ENCODE results near the gene R3HDM4.

DNA sequence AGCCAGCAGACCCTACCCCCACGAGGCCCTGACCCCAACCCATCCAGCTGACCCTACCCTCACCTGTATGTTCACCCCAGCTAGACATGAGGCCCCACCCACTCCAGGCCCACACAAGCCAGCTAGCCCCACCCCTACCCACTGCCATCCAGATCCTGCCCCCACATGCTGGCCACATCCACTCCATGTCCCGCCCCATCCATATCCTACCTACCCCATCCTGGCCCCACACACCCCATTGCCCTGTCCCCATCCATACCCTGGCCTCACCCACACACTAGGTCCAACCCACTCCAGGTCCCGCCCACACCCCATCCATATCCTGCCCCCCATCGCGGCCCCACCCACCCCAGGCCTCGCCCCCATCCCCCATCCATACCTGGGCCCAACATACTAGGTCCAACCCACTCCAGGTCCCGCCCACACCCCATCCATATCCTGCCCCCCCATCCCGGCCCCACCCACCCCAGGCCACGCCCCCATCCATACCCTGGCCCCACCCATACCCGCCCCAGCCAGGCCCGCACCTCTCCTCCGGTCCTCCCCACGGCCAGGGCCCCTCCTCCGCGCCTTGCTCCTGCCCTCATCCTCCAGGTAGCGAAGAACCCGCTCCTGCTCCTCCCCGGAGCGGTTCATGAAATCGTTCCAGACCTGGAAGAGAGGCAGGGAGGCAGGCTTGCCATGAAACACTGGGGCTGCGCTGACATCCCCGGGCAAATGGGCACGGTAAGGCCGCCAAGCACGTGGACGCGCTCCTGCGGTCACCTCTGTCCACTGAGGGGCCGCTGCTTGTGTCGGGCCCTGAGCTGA, 12.5 kb downstream of the R3HDM4 start:
- TF ChIP-seq, protein P1, sequence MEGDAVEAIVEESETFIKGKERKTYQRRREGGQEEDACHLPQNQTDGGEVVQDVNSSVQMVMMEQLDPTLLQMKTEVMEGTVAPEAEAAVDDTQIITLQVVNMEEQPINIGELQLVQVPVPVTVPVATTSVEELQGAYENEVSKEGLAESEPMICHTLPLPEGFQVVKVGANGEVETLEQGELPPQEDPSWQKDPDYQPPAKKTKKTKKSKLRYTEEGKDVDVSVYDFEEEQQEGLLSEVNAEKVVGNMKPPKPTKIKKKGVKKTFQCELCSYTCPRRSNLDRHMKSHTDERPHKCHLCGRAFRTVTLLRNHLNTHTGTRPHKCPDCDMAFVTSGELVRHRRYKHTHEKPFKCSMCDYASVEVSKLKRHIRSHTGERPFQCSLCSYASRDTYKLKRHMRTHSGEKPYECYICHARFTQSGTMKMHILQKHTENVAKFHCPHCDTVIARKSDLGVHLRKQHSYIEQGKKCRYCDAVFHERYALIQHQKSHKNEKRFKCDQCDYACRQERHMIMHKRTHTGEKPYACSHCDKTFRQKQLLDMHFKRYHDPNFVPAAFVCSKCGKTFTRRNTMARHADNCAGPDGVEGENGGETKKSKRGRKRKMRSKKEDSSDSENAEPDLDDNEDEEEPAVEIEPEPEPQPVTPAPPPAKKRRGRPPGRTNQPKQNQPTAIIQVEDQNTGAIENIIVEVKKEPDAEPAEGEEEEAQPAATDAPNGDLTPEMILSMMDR (IDR thresholded peaks at IDR 0.05) = no peak
- no peak for TF ChIP-seq POLR2A (IDR thresholded peaks at IDR 0.05)

All from heart left ventricle (tissue), 13 donors.